H1 (cell line): ENCODE measurements around the gene SHMT2. TPM values are rescaled to one million over a fixed set of nuclear protein-coding genes. Genes with fewer than 3 reads are reported as not detected.

Experiments
- EGR1 ChIP-seq: IDR thresholded peaks from 2 replicates; pipeline ENCODE4 v1.6.1; 2011; ENCODE audit warnings: low read depth, low read length, borderline replicate concordance
- RBBP5 ChIP-seq: IDR thresholded peaks from 2 replicates; pipeline ENCODE4 v1.7.1; 2012; ENCODE audit warnings: low read depth, mild to moderate bottlenecking, inconsistent platforms, low read length, moderate library complexity, borderline replicate concordance
- SRF ChIP-seq: IDR thresholded peaks from 2 replicates; pipeline ENCODE4 v1.6.1; 2011; ENCODE audit warnings: mild to moderate bottlenecking, low read depth, low read length, moderate library complexity
- TEAD4 ChIP-seq: IDR thresholded peaks from 2 replicates; pipeline ENCODE4 v1.6.1; 2012; ENCODE audit warnings: low read depth, low read length, inconsistent platforms, mixed read lengths
- YY1 ChIP-seq: IDR thresholded peaks from 2 replicates; pipeline ENCODE4 v1.6.1; 2011; ENCODE audit warnings: low read depth, mild to moderate bottlenecking, low read length
- polyA plus RNA-seq, 7 experiments: library from polyadenylated mRNA; depleted of rRNA in 3 of 7; stranded (reverse) in 5 of 7; unstranded in 2 of 7; fragments of >200 nt in 5 of 7; fragments of 200-250 nt in 2 of 7; gene quantifications; 1 replicate in 5 of 7; 2 replicates in 1 of 7; 4 replicates in 1 of 7; pipeline versions ENCODE4 v1.2.1 to v1.2.3, GENCODE V29; 2011 to 2013; ENCODE audit warnings: missing spikeins in 2 of 7, mixed read lengths in 2 of 7
- total RNA-seq: library from RNA; stranded (reverse); fragmentation: NEBNext Ultra II Directional; extraction: Animal tissue kit (Norgen Biotek cat#: 25700); gene quantifications from 2 replicates; pipeline ENCODE4 v1.2.1, GENCODE V29; 2021
- TF ChIP-seq, protein P1 (sequence below), 3 experiments: IDR thresholded peaks; 1 replicate in 2 of 3; 2 replicates in 1 of 3; pipeline versions ENCODE4 v1.5.1 to v1.6.1; 2011; ENCODE audit warnings: low read length in 3 of 3, mild to moderate bottlenecking in 3 of 3, inconsistent platforms in 2 of 3, low read depth in 1 of 3, moderate library complexity in 1 of 3; ENCODE audit not compliant: insufficient read depth in 1 of 3; ENCODE audit errors: control extremely low read depth in 1 of 3

SHMT2 gene
- total and polyA plus RNA-seq, 2 of the 8 experiments (the other 6 are each of a cell fraction or from before 2014, with no cell fraction given) = 274 to 520 TPM

DNA sequence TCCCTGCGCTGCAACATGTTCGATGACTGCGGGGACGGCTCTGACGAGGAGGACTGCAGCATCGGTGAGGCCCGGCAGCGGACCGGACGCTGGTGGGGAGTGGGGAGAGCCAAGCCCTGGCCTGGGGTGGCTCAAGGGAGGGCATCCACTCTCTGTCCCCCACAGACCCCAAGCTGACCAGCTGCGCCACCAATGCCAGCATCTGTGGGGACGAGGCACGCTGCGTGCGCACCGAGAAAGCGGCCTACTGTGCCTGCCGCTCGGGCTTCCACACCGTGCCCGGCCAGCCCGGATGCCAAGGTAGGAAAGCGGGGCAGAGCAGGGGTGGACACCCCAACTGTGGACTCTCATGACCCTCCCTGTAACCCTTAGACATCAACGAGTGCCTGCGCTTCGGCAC is 24.3 kb upstream of the SHMT2 start (continued):
- TF ChIP-seq, protein P1, sequence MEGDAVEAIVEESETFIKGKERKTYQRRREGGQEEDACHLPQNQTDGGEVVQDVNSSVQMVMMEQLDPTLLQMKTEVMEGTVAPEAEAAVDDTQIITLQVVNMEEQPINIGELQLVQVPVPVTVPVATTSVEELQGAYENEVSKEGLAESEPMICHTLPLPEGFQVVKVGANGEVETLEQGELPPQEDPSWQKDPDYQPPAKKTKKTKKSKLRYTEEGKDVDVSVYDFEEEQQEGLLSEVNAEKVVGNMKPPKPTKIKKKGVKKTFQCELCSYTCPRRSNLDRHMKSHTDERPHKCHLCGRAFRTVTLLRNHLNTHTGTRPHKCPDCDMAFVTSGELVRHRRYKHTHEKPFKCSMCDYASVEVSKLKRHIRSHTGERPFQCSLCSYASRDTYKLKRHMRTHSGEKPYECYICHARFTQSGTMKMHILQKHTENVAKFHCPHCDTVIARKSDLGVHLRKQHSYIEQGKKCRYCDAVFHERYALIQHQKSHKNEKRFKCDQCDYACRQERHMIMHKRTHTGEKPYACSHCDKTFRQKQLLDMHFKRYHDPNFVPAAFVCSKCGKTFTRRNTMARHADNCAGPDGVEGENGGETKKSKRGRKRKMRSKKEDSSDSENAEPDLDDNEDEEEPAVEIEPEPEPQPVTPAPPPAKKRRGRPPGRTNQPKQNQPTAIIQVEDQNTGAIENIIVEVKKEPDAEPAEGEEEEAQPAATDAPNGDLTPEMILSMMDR (IDR thresholded peaks at IDR 0.05; ENCODE audit: control extremely low read depth in 1 of 3, insufficient read depth in 1 of 3, low read depth in 1 of 3, low read length in 3 of 3) = no peak
- TF ChIP-seq YY1 (no peak), RBBP5 (no peak), TEAD4 (no peak), SRF (no peak), EGR1 (no peak)
